Calu3 (cell line): ENCODE results near the gene TET2. TPM values are rescaled to one million over a fixed set of nuclear protein-coding genes. Genes with fewer than 3 reads are reported as not detected.

Experiments used
- BruUV-seq: library from RNA; stranded (reverse); fragments of 400-500 nt; replicated peaks from 2 replicates; lab custom pipeline; 2021; lab: Mats Ljungman, UMichigan
- CTCF ChIA-PET: fragments of 300-600 bp; sonication (Branson Sonifier 250); formaldehyde crosslinking; loops from one replicate; lab custom pipeline; 2022; ENCODE audit warnings: antibody characterized with exemption; lab: Charles Lee
- DNase-seq: peaks from one replicate; pipeline ENCODE4 v3.0.0; 2022
- H3K27ac Mint-ChIP-seq: one replicate; pipeline ENCODE4 v1.8.0; 2022; ENCODE audit warnings: mixed read lengths; ENCODE audit not compliant: unreplicated experiment
- H3K27me3 Mint-ChIP-seq: one replicate; pipeline ENCODE4 v1.8.0; 2022; ENCODE audit warnings: mixed read lengths; ENCODE audit not compliant: unreplicated experiment
- H3K36me3 Mint-ChIP-seq: one replicate; pipeline ENCODE4 v1.8.0; 2022; ENCODE audit warnings: mild to moderate bottlenecking, moderate library complexity, mixed read lengths; ENCODE audit not compliant: insufficient read depth, unreplicated experiment
- H3K4me1 Mint-ChIP-seq: one replicate; pipeline ENCODE4 v1.8.0; 2022; ENCODE audit warnings: mild to moderate bottlenecking, low read depth, mixed read lengths; ENCODE audit not compliant: unreplicated experiment
- H3K4me3 Mint-ChIP-seq: one replicate; pipeline ENCODE4 v1.8.0; 2022; ENCODE audit warnings: mild to moderate bottlenecking, low read depth, moderate library complexity, mixed read lengths; ENCODE audit not compliant: unreplicated experiment
- H3K9me3 Mint-ChIP-seq: one replicate; pipeline ENCODE4 v1.8.0; 2022; ENCODE audit warnings: low read depth, mixed read lengths; ENCODE audit not compliant: unreplicated experiment
- CTCF ChIP-seq: fragments of 200-600 bp; IDR thresholded peaks from one replicate; pipeline ENCODE4 v1.8.0; 2022; ENCODE audit warnings: antibody characterized with exemption; ENCODE audit not compliant: unreplicated experiment
- intact Hi-C: fragments of 100-400 bp; cut with micrococcal nuclease; formaldehyde crosslinking; loops from one replicate; pipeline ENCODE4 v1.10.0; 2022; ENCODE audit not compliant: unreplicated experiment
- total RNA-seq: library from RNA; stranded (reverse); gene quantifications from 2 replicates; pipeline ENCODE4 v1.2.3, GENCODE V29; 2022

TET2 gene
- total RNA-seq, 1 experiment from 2014 or later: 19.2 TPM

GRCh38 chr4:105158837-105159236 is 12.2 kb downstream of the TET2 start:
- no peaks in the 10 kb centered on the region for H3K4me1 Mint-ChIP-seq
- no peaks in the 10 kb centered on the region for H3K9me3 Mint-ChIP-seq
- intact Hi-C loops: no loop called here
- CTCF ChIA-PET: no interaction called here
- H3K27me3 Mint-ChIP-seq: no peaks in the 10 kb centered on the region
- no peak for DNase-seq
- no peaks in the 10 kb centered on the region for H3K36me3 Mint-ChIP-seq
- no peak for TF ChIP-seq CTCF
- H3K4me3 Mint-ChIP-seq: no peak overlapping the region
- H3K27ac Mint-ChIP-seq: no peak overlapping the region
- BruUV-seq: no TSS peak

- TF ChIP-seq CTCF: no peak
- no peak overlapping the region for H3K27ac Mint-ChIP-seq
- no peaks in the 10 kb centered on the region for H3K9me3 Mint-ChIP-seq
- intact Hi-C loops: no loop called here
- no peaks in the 10 kb centered on the region for H3K27me3 Mint-ChIP-seq
- no peaks in the 10 kb centered on the region for H3K4me1 Mint-ChIP-seq
- CTCF ChIA-PET: no interaction called here
- H3K36me3 Mint-ChIP-seq: no peaks in the 10 kb centered on the region
- DNase-seq: no peak
- H3K4me3 Mint-ChIP-seq: no peak overlapping the region
- no TSS peak for BruUV-seq
Observed at GRCh38 chr4:105162123-105162796, 15.6 kb downstream of the TET2 start.

- H3K4me1 Mint-ChIP-seq: no peaks in the 10 kb centered on the region
Observed at GRCh38 chr4:105164548-105164947, 17.9 kb downstream of the TET2 start.

GRCh38 chr4:105166066-105166465 is 19.4 kb downstream of the TET2 start:
- Mint-ChIP-seq H3K36me3 (no peaks in the 10 kb centered on the region), H3K4me1 (no peaks in the 10 kb centered on the region), H3K4me3 (no peak overlapping the region), H3K27me3 (no peaks in the 10 kb centered on the region), H3K9me3 (peaks cover 3% of the 10 kb centered on the region), H3K27ac (no peak overlapping the region)
- no peak for TF ChIP-seq CTCF
- DNase-seq: no peak
- CTCF ChIA-PET: no interaction called here
- no TSS peak for BruUV-seq
- intact Hi-C loops: no loop called here

More at GRCh38 chr4:105164548-105164947, 17.9 kb downstream of the TET2 start:
- CTCF ChIA-PET: no interaction called here
- BruUV-seq: no TSS peak
- no peaks in the 10 kb centered on the region for H3K36me3 Mint-ChIP-seq
- no peaks in the 10 kb centered on the region for H3K9me3 Mint-ChIP-seq
- TF ChIP-seq CTCF: no peak
- no peaks in the 10 kb centered on the region for H3K27me3 Mint-ChIP-seq
- no peak overlapping the region for H3K4me3 Mint-ChIP-seq
- H3K27ac Mint-ChIP-seq: no peak overlapping the region
- intact Hi-C loops: no loop called here
- no peak for DNase-seq
